B cell (primary cell): ENCODE measurements around the gene SUGP2.

Experiments
- EZH2 ChIP-seq: IDR thresholded peaks from 2 replicates; pipeline ENCODE4 v1.6.1; 2012; ENCODE audit warnings: borderline replicate concordance, low read depth, mild to moderate bottlenecking, moderate library complexity, low read length; ENCODE audit not compliant: insufficient read depth, poor library complexity, severe bottlenecking
- TF ChIP-seq, protein P1 (sequence below): fragments of 200-600 bp; IDR thresholded peaks from one replicate; pipeline ENCODE4 v1.8.0; 2022; ENCODE audit warnings: antibody characterized with exemption, mild to moderate bottlenecking

DNA sequence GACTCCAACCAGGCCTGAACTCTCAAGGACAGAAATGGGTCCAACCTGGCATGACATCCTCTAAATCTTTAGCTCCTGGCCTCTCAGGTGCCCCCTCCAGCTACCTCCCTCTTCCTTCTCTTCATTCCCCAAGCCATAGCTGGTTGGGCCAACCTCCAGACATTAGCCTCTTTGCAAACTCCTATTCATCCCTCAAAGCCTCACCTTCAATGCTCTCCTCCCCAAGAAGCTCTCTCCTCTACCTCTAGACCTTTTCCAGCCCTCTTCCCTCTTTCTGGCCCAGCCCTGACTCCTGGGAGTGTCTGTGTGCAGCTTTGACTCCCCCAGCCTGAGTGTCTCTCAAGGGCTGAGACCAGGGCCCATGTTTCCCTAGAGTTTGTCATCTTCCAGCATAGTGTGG, 87.0 kb downstream of the SUGP2 start:
- TF ChIP-seq, protein P1, sequence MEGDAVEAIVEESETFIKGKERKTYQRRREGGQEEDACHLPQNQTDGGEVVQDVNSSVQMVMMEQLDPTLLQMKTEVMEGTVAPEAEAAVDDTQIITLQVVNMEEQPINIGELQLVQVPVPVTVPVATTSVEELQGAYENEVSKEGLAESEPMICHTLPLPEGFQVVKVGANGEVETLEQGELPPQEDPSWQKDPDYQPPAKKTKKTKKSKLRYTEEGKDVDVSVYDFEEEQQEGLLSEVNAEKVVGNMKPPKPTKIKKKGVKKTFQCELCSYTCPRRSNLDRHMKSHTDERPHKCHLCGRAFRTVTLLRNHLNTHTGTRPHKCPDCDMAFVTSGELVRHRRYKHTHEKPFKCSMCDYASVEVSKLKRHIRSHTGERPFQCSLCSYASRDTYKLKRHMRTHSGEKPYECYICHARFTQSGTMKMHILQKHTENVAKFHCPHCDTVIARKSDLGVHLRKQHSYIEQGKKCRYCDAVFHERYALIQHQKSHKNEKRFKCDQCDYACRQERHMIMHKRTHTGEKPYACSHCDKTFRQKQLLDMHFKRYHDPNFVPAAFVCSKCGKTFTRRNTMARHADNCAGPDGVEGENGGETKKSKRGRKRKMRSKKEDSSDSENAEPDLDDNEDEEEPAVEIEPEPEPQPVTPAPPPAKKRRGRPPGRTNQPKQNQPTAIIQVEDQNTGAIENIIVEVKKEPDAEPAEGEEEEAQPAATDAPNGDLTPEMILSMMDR: no peak
- no peak for TF ChIP-seq EZH2
